ENCODE results near the gene TOR1AIP1. TPM values are rescaled to one million over a fixed set of nuclear protein-coding genes. Genes with fewer than 3 reads are reported as not detected.
"Not testable (repeated sequence)": the region's sequence is repeated elsewhere in the genome, so short reads cannot be mapped to it uniquely, and the experiment has no call there.

TOR1AIP1 gene
- total RNA-seq, 1 experiment from 2014 or later: 20.4 TPM

- Histone ChIP-seq H3K27me3 (no peaks in the 10 kb centered on the region), H3K36me3 (no peaks in the 10 kb centered on the region)
- peak; percentile 99 for DNase-seq
Observed at GRCh38 chr1:179954493-179955286, 72.6 kb downstream of the TOR1AIP1 start, which contains the start of gene CEP350. CEP350 (plus strand) TSS chr1:179954810; CDS start chr1:179986182, 31,372 bp downstream.

GRCh38 chr1:179955287-179955680 is 73.2 kb downstream of the TOR1AIP1 start:
- DNase-seq: no peak
- H3K36me3 ChIP-seq: no peaks in the 10 kb centered on the region

More at GRCh38 chr1:179954493-179955286, 72.6 kb downstream of the TOR1AIP1 start, which contains the start of gene CEP350:
- H3K4me3 ChIP-seq: peak within 1 kb of the TSS; percentile 84
- H3K9me3 ChIP-seq: no peaks in the 10 kb centered on the region

GRCh38 chr1:179955731-179956130 is 73.6 kb downstream of the TOR1AIP1 start:
- no peaks in the 10 kb centered on the region for H3K36me3 ChIP-seq
- no peaks in the 10 kb centered on the region for H3K9me3 ChIP-seq
- no peak for DNase-seq
- no peaks in the 10 kb centered on the region for H3K27me3 ChIP-seq
- H3K4me3 ChIP-seq: peak overlapping the region; percentile 84

More at GRCh38 chr1:179955287-179955680, 73.2 kb downstream of the TOR1AIP1 start:
- Histone ChIP-seq H3K9me3 (no peaks in the 10 kb centered on the region), H3K27me3 (no peaks in the 10 kb centered on the region), H3K4me3 (peak overlapping the region; percentile 84)

DNA sequence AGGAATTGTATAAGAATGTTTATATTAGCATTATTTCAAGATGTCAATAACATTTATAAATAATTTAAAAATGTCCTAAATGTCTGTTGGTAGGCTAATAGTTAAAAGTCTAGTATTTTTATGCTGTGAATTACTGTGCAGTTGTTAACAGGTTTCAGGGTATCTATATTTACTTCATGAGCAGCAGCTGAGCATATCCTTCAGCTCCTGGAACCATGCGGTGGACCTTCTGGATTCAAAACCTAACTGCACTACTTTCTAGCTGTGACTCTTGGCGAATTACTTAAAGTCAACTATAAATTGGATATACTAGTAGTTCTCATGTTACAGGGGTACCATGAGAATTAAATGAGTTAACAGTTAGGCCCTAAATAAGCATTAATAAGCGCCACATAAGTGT is 76.3 kb downstream of the TOR1AIP1 start:
- Histone ChIP-seq H3K4me3 (no peak overlapping the region), H3K9me3 (no peaks in the 10 kb centered on the region), H3K27me3 (no peaks in the 10 kb centered on the region), H3K36me3 (no peaks in the 10 kb centered on the region; the same call in 1 of the 2 replicates)
- DNase-seq: no peak

- peaks cover 11% of the 10 kb centered on the region for H3K9me3 ChIP-seq
- H3K27me3 ChIP-seq, H3K4me3 ChIP-seq, DNase-seq, H3K36me3 ChIP-seq: not testable (repeated sequence)
Observed at GRCh38 chr1:179962168-179962567, 80.1 kb downstream of the TOR1AIP1 start.

DNA sequence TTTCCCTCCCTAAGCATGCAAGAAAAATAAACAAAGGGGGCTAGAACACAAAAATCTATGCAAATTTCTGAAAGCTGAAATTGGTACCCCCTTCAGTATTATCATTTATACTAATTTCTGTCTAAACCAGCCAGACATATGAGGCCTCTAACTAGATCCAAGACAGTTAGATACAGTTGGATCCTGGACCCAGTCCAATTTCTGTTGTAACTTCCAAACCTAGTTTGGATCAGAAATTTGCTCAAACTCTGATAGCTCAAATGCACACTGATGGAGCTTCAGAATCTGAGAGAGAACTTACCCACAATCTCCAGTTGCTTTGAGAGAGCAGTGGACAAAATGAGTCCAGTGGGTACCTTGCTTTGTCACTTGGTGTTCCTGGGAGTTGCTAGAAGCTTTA is 84.5 kb downstream of the TOR1AIP1 start:
- DNase-seq: no peak
- no peaks in the 10 kb centered on the region; the same call in 1 of the 2 replicates for H3K36me3 ChIP-seq

GRCh38 chr1:179968284-179968993 is 86.4 kb downstream of the TOR1AIP1 start:
- H3K36me3 ChIP-seq: no peaks in the 10 kb centered on the region
- no peaks in the 10 kb centered on the region for H3K27me3 ChIP-seq
- peaks cover 13% of the 10 kb centered on the region for H3K9me3 ChIP-seq
- DNase-seq: no peak
- H3K4me3 ChIP-seq: no peak overlapping the region

More for the DNA sequence above, 84.5 kb downstream of the TOR1AIP1 start:
- Histone ChIP-seq H3K27me3 (no peaks in the 10 kb centered on the region), H3K4me3 (no peak overlapping the region), H3K9me3 (peaks cover 13% of the 10 kb centered on the region)

DNA sequence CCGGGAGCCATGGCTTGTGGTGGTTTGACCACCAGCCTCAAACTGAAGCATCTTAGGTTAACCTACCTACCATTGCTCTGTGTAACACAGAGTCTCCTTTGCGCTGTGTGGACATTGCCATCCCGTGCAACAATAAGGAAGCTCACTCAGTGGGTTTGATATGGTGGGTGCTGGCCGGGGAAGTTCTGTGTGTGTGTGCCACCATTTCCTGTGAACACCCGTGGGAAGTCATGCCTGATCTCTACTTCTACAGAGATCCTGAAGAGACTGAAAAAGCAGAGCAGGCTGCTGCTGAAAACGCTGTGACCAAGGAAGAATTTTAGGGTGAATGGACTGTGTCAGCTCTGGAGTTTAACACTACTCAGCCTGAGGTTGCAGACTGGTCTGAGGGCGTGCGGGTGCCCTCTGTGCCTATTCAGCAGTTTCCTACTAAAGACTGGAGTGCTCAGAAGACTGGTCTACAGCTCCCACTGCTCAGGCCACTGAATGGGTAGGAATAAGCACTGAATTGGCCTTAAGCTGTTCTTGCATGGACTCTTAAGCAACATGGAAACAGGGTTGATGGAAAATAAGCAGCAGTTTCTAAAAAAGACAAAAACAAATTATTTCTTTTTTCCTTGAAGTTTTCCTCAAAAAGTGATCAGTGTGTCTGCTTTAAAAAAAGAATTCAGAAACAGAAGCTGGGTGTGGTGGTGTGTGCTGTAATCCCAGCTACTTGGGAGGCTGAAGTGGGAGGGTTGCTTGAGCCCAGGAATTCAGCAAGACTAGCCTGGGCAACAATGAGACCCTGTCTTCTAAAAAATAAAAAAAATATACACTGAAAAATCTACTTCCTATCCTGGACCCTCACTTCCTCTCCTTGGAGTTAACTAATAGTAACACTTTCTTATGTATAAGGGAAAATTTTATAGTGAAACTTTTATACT is 87.2 kb downstream of the TOR1AIP1 start:
- no peak overlapping the region for H3K4me3 ChIP-seq
- no peak for DNase-seq
- no peaks in the 10 kb centered on the region for H3K36me3 ChIP-seq
- no peaks in the 10 kb centered on the region for H3K27me3 ChIP-seq
- H3K9me3 ChIP-seq: peaks cover 13% of the 10 kb centered on the region

Other genes starting within 250 kb of the TOR1AIP1 start
- not detected in 2 replicates for gene FAM163A, start 139.0 kb upstream of the TOR1AIP1 start, total RNA-seq (2014; rRNA removed; shearing (Covaris generic); ENCODE audit: low replicate concordance)
- gene TOR1AIP2, start 4.5 kb upstream of the TOR1AIP1 start, total RNA-seq (2014; rRNA removed; shearing (Covaris generic); ENCODE audit: low replicate concordance): 52.8 and 59.3 TPM in 2 replicates
- gene CEP350, start 72.5 kb downstream of the TOR1AIP1 start, total RNA-seq (2014; rRNA removed; shearing (Covaris generic); ENCODE audit: low replicate concordance): 17.5 and 168 TPM in 2 replicates